Measurements from ENCODE around the gene SLC1A2.

SLC1A2 gene

DNA sequence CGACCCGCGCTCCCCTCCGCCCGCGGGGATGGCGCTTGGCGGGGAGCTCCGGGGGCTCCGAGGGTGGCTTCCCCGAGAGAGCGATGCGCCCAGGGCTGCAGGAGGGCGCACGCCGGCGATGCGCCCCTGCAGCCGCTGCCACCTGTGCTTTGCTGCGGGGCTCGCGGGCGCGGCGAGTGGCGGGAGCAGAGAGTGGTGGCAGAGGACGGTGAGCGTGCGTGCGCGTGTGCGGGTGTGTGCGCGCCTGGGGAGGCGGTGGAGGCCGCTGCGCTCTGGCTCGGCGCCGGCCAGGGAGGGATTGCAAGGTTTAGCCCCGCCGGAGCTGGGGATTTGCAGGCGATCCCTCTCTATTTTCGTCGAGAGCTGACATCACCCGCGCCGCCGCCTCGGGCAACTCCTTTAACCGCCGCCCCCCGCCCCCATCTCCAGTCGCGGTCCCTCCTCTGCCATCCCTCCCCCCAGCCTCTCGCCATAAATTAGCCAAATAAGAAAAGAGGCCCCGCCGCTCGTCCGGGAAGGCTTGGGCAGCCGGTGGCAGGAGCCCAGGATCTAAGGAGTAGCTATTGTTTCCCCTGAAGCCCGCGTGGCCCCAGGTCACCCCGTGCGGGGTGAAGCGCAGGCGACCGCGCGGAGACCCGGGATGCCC is at the start of gene SLC1A2:
TSS of gene SLC1A2 (minus strand) at position 375 of the 646 bp plus-strand sequence. CDS start 592 bp downstream, outside the sequence.
- DNase-seq: no peak

DNA sequence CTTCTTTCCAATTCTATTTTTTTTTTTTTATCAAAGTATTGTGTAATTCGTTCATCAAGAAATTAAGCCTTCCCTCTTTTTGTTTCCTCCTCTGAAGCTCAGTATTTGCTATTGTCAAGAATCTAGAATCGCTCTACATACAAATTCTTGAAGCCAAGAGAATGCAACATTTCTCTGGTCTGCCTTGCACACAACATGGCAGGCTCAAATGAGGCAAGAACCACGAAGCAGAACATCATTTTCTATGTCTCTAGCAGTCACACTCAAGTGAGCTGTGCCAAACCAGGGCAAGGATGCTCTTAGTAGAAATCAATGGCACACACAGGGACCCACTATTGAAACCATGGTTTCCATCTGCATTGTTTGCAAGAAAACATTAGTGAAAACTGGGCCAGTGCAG is 46.7 kb upstream of the SLC1A2 start:
- no peak for DNase-seq

DNA sequence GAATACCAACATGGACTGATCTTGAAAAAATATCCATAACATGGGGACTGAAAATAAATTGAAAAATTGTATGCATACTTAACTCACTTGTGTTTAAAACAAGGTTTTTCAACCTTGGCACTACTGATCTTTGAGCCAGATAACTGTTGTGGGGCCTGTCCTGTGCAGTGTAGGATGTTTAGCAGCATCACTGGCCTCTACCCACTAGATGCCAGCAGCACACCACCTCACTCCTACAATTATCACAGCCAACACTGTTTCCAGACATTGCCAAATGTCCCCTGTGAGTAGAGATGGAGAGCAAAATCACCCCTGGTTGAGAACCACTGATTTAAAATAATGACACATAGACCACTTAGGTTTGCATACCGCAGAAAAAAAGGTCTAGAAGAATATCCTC is 45.0 kb upstream of the SLC1A2 start:
- no peak for DNase-seq

DNA sequence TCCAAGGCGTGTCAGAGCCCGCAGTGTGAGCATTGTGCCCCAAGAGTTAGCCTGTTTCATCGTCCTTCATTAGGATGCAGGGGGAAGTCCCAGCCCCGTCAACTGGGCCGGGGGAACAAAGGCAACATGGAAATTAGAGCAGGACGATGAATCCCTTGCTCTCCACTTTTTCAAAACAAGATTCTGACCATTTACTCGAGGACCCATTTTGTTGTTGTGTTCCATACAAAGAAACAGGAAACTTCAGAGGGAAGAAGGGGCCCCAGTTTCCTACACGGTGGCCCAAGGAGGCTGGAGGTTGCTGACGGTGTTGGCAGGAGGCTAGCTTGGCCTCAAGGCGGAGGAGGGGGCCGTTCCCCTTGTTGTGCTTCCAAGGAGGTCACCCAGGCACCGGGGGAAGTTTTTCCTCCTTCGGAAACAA is 44.0 kb upstream of the SLC1A2 start:
- no peak for DNase-seq

DNA sequence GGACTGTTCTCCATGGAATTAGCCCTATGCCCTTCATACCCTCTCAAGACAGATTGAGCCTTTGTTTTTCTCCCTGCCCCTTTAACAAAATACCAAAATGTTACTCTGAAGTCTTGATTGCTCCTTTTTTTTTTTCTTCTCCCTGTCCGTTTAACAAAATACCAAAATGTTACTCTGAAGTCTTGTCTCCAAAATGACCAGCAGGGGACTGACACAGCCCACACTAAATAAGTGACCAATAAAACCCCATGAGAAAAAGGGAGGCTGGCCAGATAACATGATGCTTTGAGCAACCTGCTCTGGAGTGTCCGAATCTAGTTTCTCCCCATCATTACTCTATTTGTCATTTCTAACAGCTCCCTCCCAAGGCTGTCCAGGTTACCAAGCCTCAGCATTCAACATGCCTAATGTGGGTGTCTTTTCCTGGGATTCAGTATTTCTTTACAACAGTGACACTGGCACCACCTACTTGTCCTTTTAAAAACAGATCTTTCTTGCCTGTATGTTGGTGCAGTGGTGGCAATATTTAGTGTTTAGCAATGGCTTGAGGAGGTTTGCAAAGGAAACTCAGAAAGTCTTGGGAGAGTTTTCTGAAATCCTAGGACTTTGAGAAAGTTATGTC is 42.7 kb upstream of the SLC1A2 start:
- DNase-seq: no peak

DNA sequence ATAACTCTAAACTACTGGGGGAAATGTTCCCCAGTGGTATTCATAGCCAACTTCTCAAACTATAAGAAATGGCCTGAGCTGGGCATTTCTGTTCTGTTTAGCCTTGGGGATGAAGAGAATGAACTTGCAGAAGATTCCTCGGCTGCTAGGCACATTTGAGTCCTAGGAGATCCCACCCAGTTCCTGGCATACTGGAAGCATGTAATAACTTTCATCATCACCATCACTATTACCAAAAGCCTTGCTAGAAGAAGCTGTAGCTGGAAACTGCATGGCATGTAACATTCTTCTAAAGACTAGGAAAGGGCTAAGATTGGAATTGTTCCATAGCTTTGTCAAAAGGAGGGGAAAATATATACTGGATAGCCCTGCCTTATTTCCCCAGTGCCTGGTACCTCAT is 40.1 kb upstream of the SLC1A2 start:
- DNase-seq: no peak

DNA sequence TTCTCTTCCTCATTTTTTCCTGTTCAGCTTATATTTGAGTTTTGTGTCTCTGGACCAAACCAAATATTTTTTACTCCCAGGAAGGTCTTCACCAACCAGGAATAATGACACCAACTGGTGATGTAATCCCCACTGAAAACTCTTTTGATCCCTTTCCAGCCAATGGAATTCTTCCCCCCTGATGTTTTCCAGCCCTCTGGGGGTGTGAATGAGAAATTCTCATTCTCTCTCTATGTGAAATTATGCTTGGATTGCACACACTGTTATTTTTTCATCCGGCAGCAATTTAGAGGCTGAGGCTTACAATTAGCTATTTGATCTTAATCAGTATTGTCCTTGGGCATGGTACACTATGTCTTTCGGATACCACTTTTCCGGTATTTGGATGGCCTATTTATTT is 39.5 kb upstream of the SLC1A2 start:
- DNase-seq: no peak

DNA sequence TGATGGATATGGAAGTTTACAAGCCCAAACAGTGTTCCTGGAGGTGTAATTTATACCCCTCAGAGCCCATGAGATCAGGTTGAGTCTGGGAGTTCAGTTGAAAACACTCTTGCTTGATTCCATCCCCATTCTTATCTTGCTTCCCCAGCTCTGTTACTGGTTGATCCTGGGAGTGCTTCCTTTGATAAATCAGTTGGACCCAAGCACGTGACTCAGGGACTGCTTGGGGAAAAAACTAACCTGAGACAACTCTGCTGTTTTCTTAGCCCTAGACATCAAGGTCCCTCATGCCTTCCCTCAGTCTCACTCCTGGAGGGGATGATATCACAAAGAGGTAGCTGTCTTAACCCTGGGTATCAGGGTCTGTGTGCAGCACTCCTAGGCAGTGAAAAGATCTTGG is 35.0 kb upstream of the SLC1A2 start:
- no peak for DNase-seq

DNA sequence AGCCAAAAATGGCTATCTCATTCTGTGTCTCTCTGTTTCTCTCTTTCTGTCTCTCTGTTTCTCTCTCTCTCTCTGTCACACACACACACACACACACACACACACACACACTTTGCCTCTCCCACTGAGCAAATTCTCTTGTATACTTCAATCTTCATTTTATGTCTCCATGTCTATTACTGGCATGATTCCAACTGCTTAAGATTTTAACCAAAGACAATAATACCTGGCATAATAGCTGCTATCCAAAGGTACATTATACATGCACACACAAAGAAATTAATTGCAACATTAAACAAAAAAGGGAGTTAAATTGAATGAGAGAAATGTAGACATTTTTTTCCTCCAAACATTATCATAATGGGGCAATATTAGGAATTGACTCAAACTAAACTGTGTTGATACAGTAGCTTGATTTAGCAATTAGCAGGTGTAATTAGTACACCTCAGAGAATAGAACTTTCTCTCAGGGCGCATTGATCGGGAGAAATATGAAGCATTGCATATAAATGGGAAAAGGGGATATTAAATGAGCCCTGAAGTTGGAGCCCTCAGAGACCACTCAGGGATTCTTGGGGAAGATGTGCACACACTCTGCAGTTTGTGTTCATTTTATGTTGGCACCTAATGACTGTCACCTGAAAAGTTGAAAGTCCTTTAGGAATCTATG is 17.4 kb upstream of the SLC1A2 start:
- no peak for DNase-seq

DNA sequence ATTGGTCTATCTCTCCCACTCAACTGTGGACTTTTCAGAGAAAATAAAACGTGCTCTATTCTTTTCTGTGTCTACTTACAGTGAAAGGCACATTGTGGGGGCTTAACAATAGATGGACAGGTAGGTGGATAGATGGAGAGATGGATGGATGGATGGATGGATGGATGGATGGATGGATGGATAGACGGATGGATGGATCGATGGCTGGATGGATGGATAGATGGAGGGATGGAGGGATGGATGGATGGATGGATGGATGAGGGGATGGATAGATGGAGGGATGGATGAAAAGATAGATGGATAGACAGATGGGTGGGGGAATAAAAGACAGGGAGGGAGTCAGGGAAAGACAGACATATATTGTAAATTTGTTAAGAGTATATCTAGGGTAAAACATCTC is 14.2 kb upstream of the SLC1A2 start:
- no peak for DNase-seq

DNA sequence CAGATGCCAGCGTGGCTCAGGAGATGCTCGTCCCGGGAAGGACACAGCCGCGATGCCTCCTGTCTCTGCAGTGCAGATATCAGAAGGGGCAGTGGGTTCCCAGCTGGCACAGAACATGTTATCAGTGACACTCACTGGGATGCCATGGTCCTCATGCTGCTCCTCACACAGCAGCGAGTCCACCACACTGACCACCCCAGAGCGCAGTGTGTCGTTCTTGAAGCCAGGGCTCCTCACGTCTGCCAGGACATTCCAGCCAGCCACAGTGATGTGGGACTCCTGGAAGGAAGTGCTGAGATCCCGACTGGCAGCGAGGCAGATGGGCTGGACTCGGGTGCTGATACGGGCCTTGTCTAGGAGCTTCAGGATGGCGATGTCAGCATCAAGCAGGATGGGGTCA is 13.1 kb upstream of the SLC1A2 start:
- no peak for DNase-seq

DNA sequence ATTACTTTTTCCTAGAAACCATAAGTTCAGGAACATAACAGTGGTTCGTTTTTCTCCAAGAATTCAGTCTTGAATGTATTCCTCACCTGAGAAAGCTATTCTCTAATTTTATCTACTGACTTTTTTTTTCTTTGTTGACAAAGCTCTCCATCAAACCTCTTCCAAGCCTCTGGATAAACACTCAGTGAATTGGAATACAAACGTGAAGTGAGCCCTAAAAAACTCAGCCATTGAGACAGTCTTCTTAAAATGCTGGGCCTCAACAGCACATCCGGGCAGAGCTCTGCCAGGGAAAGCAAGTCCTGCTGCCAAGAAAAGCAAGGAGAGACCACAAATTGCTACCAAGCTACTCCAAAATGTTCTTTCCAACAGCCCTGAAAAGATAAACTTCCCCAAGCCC is 7.7 kb upstream of the SLC1A2 start:
- no peak for DNase-seq

DNA sequence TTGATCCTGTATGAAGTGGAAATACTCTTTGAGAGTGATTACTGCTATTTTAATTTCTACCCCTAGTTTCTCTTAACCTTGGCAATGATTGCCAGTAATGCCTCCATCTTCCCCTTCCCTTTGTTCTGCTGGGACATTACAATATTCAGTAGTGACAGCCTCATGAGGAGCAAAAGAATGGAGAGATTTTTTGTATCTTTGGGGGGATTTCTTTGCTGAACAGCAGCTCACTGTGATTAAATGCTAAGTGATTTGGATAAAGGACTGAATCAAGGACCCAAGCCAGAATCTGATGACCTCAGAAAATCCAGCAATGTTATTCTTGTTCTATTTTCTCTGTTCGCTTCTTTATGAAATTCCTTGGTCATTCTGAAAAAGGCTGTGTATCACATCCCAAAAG is 7.0 kb upstream of the SLC1A2 start:
- DNase-seq: no peak

DNA sequence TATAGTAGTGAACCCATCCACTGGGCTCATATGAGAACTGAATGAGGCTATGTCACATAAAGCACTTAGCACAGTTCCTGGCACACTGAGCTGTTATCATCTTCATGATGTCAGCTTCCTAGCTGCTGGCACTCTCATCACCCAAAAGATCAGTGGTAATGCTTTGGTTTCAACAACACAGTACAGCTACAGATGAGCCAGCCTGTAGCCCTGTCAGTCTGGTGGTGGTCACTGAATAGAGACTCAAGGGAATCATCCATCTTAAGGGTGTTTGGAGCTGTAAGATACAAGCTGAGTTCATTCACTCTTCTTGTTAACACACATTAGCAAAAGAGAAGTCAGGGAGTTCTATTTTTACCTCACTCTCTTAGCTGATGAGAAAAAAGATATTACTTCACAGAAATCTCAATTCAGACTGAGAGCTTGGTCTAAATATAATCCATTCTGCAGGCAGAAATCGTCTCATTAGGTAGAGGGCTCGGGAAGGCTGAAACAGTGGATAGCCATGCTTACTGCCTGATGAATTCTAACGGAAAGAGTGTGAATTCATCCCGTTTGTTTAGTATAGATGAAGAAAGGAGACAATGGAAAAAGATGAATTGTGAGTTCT is 6.3 kb upstream of the SLC1A2 start:
- no peak for DNase-seq

DNA sequence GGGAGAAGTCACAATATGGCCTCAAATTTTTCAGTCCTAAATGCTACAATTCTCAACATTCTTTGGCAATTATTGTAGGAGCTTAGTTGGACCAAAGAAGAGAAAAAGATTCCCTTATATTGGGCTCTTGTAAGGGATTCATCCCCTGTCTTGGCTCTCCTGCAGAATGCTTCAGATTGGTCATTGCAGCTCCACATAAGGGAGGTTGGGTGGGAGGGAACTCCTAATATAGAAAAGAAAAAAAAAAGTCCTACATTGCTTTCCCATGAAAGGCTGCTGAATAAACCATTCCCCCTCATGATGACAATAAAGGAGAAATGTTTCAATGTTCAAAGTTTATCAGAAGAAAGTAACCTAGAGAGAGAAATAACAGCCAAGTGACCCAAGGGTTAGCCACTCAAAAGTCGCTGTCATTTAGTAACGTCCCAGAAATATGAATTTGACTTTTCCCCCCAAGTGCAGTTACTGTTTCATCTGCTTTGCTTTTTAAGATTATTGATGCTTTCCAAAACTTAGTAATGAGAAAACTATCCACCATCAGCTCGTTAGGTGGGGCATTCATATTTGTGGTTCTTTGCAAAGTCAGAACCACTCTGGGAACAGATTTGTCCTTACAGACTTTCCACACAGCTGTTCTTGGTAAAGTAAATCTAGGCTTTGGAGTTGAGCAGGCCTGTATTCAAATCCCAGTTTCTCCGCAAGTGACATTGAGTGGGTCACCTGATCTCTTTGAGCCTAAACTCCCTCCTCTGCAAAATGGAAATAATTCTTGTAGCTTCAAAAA is 5.0 kb upstream of the SLC1A2 start:
- DNase-seq: no peak

DNA sequence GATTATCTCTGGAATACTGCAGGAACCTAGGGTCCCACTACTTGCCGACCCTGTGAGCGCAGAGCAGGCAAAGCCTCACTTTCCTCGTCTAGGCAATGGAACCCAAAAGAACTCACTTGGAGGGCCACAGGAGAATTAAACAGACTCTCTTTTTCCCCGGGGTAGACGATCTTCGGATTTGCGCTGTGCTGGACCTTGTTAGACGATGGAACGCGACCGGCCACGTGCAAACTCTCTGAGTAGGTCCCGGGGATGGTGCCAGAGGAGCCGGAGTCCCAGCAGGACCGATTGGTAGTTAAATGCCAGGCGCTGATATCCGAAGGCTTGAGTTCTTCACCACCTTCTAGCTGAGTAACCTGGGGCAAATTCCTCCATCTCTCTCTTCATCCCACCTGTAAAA is 1.0 kb upstream of the SLC1A2 start:
- no peak for DNase-seq

DNA sequence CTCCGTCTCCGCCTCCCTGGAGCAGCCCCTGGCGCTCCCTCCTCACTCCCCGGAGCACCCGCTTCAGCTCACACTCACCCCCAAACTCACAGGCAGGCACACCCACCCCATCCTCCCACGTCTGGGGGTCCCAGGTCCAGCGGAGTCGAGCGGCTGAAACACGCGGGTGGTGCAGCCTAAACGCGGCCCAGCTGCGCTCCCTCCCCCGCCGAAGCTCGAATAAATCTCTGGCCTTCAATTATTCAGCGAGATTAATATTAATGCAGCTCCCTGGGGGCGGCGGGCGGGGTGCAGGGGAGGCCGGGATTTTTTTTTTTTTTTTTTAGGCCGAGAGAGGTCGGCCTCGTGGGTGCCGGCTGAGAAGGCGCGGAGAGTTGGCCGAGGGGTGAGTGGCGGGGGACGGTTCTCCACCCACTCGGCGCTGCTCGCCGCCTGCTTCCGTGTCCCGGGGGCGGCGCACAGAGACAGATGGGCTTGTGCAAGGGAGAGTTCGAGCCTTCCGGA is 524 bp upstream of the SLC1A2 start:
- no peak for DNase-seq

DNA sequence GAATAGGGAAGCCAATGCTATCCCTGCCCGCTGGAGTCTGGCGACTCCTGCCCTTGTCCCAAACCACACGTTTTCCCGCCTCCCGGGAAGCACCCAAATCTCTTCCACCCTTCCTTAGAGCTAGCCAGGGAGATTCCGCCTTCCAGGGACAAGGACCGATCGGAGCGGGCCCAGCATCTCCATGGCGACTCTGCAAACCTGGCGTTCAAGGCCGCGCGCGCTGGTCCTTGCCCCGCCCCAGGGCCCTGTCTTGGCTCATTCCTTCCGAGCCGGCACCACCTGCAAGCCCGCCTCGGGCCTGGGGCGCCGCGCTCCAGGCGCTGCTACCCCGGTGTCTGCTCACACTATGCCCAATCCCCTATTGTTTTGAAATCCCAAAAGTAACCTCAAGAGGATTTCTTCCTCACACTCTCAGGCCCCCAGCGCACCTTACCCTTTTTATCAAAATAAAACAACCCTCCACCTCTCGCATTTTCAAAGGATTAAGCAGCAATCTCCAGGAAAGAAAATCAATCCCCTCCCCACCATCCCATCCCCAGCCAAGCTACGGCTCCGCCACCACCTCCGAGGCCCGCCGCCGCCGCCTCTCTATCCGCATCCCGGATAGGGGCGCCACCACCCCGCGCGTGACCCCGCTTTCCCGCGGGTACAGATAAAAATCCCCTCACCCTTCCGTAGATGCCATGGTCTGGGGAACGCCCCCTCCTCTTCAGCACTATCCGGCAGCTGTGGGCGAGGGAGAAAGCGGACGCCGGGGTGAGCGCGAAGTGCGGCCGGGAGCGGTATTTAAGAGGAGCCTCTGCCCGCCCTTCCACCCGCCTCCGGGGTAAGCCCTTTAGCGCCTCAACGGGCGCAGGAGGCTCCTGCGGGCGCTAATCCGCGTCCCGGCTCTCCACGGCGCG is 825 bp downstream of the SLC1A2 start:
- no peak for DNase-seq

DNA sequence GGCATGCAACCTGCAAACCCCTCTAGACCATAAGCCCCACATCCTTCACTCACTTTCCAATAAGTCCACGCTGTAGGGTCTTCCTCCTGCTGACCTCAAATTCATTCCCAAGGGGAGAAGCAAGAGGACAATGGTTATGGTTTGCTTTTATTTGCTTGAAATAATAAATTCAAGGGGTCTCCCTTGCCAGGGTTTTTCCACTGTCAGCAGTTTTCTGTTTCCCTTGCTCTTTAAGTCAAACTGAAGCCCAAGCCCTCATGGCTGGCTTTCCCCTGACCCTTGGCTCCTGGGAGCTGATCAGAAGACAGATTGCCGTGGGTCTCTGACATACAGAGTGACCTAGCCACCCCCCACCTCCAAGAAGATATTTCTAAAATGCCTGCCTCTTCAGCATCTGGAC is 3.9 kb downstream of the SLC1A2 start:
- DNase-seq: no peak

DNA sequence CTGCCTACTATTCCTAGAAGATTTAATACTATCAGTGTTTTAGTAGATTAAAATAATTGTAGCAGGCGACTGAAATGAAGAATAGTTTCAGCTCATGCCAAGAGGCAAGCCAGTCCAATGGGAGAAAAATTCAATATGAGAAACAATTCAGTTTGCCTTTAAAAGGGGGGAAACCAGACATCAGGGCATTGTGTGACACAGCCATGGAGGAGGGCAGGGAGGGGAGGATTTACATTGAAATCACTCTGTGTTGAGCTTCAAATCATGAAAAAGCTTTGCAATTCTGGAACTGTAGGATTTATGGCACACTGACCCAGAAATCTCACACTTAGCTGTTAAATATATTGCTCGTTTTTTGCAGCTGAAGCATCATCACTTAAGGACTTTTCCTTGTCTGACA is 4.6 kb downstream of the SLC1A2 start:
- no peak for DNase-seq

DNA sequence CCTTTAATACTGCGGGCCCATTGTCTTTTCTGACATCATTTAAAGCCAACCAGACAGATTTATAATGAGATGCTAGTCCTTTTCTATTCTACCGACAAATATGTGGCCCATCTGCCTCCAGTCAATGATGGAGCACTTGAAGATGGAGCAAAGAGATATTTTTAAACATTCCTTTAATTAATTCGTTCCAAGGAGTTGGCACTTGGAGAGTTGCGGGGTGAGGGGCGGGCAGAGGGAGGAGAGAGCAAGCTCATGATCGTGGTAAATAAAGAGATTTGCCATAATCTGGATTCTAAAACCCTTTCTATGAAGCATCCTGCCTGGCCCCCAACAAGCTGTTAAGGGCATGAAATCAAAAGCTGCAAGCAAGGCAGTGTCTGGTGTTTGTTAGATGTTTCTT is 5.0 kb downstream of the SLC1A2 start:
- DNase-seq: no peak

DNA sequence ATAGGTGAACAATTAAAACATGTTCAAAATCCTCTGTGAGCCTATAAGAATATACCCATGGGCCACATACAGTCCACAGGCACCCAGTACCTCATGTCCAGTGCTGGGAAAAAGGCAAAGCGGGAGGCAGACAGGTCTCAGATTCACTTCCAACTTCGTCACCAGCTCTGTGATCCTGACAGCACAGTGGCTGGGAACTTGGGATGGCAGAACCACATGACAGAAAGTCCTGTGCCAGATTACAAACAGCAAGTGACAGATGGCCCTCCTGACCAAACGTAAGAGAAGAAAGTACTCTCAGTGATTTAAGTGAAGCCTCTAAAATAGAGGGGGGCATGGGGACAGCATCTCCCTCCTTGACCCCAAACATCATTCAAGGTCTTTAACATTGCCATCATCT is 5.8 kb downstream of the SLC1A2 start:
- no peak for DNase-seq
